Ramos (cell line): Measurements from ENCODE around the gene C22orf31.
"Not testable (repeated sequence)": the region's sequence is repeated elsewhere in the genome, so short reads cannot be mapped to it uniquely, and the experiment has no call there.

Experiments
- in situ Hi-C: fragments of 300-500 bp; cut with MboI; formaldehyde crosslinking; loops from one replicate; pipeline ENCODE4 v1.14.3; 2022; ENCODE audit warnings: low sequenced_read_pairs; ENCODE audit not compliant: unreplicated experiment

C22orf31 gene

GRCh38 chr22:29061773-29062172 lies at the start of gene C22orf31:
C22orf31 (minus strand) TSS chr22:29061831; CDS start chr22:29061792, 39 bp downstream.
- in situ Hi-C loops: no loop called here

- in situ Hi-C loops: no loop called here
Observed at GRCh38 chr22:29110946-29111345, 49.3 kb upstream of the C22orf31 start.

- in situ Hi-C loops: no loop called here
Observed at GRCh38 chr22:29109822-29110221, 48.2 kb upstream of the C22orf31 start.

GRCh38 chr22:29108137-29108536 lies 46.5 kb upstream of the C22orf31 start:
- in situ Hi-C loops: no loop called here

GRCh38 chr22:29106839-29107238 lies 45.2 kb upstream of the C22orf31 start:
- in situ Hi-C loops: no loop called here

- in situ Hi-C loops: no loop called here
Observed at GRCh38 chr22:29105468-29105867, 43.8 kb upstream of the C22orf31 start.

GRCh38 chr22:29103121-29103520 lies 41.5 kb upstream of the C22orf31 start:
- in situ Hi-C loops: no loop called here

GRCh38 chr22:29102300-29102699 lies 40.7 kb upstream of the C22orf31 start:
- in situ Hi-C loops: no loop called here

DNA sequence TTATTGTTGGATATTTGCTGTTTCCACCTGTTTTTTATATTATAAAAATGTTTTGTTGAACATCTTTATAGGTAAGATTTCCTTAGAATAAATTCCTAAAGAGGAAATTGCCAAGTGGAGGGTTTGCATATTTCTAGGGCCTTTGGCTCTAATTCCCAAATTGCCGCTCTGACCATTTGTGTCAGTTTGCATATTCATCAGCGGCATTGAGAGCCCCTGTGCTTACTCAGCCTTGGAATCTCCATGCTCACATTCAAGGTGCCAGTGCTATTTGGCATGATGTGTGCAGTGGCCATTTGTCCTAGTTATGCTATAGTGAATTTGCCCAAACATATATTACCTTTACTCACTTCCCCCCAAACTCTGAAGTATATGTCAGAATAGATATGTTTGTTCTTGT lies 36.7 kb upstream of the C22orf31 start:
- in situ Hi-C loops: no loop called here

GRCh38 chr22:29096736-29097669 lies 35.4 kb upstream of the C22orf31 start:
- in situ Hi-C loops: no loop called here

DNA sequence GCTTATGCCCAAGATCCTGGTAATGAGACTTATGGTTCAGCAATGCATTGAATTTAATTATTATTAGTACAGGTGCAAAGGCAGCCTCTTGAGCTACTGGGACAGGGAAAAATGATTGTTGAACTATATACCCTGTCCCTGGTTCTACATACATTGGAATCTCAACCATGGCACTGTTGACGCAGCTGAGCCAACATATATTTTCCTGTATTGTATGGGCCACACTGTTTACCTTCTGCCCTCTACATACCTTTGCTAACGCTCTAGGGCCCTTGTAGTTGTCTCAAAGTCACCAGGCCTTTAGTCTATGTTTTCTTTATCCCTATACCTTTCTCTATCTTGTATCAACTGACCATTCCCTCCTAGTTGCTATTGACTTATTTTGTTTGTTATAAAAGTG lies 33.8 kb upstream of the C22orf31 start:
- in situ Hi-C loops: no loop called here

GRCh38 chr22:29093501-29094300 lies 32.1 kb upstream of the C22orf31 start:
- in situ Hi-C loops: no loop called here

GRCh38 chr22:29093030-29093429 lies 31.4 kb upstream of the C22orf31 start:
- in situ Hi-C loops: no loop called here

GRCh38 chr22:29092243-29092642 lies 30.6 kb upstream of the C22orf31 start:
- in situ Hi-C loops: no loop called here

GRCh38 chr22:29090039-29090438 lies 28.4 kb upstream of the C22orf31 start:
- in situ Hi-C loops: no loop called here

GRCh38 chr22:29089507-29089906 lies 27.9 kb upstream of the C22orf31 start:
- in situ Hi-C loops: no loop called here

DNA sequence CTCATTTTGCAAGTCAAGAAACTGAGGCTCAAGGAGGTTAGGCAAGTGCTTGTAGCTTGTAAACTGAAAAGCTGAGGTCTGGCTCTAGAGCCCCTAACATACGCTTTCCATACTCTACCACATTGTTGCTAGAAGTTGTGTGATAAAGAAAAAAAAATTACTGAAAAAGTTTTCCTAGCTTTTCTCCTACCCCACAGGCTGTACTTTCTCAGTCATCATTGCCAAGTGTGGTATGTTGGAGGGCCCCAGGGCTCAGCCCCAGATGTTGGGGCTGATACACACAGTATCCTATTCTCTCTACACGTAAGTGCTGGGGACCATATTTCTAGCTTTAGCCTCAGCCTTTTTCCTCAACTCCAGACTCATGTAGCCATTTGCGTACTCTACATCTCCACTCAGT lies 27.2 kb upstream of the C22orf31 start:
- in situ Hi-C loops: no loop called here

DNA sequence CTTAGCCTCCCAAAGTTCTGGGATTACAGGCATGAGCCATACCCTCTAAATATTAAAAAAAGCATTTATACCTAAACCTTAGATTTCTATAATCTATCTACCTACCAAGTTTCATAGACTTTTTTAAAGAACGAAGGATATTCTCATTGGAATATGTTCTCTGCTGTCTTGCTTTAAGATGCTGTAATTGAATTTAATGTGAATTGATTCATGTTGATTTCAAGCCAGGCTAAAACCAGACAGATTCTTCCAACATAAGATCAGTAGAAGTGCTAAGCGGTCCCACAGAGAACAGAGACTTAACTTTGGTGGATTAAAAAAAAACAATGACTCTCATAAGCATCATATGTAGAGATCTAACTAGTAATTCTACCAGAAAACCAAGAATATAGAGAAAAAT lies 25.4 kb upstream of the C22orf31 start:
- in situ Hi-C loops: no loop called here

DNA sequence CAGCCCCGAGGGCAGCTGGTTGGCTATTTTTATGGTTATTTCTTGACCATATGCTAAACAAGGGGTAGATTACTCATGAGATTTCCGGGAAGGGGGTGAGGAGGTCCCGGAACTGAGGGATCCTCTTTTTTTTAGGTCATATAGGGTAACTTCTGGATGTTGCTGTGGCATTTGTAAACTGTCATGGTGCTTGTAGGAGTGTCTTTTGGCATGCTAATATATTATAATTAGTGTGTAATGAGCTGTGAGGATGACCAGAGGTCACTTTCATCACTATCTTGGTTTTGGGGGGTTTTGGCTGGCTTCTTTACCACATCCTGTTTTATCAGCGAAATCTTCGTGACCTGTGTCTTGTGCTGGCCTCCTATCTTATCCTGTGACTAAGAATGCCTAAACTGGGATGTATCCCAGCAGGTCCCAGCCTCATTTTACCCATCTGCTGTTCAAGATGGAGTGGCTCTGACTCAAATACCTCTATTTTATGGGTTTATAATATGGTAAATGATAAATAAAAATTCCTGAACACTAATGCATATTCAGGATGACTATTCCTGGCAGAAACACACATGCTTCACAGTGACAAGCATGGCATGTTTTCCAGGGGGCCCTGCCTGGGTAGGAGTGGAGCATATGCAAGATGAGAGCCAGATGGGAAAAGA lies 22.4 kb upstream of the C22orf31 start:
- in situ Hi-C loops: no loop called here

DNA sequence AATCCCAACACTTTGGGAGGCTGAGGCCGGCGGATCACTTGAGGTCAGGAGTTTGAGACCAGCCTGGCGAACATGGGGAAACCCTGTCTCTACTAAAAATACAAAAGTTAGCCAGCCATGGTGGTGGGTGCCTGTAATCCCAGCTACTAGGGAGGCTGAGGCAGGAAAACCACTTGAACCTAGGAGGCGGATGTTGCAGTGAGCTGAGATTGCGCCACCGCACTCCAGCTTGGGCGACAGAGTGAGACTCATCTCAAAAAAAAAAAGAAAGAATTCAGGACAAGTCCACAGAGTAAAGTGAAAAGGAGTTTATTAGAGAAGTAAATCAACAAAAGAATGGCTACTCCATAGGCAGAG lies 21.9 kb upstream of the C22orf31 start:
- in situ Hi-C loops: not testable (repeated sequence)
